MCF 10A (cell line): Measurements from ENCODE around the gene SH3D19. TPM values are rescaled to one million over a fixed set of nuclear protein-coding genes. Genes with fewer than 3 reads are reported as not detected.

Source experiments
- BruUV-seq: library from RNA; stranded (reverse); fragments of 400-500 nt; replicated peaks from 2 replicates; lab custom pipeline; 2021; lab: Mats Ljungman, UMichigan
- CTCF ChIA-PET: fragments of 300-600 bp; sonication (Branson Sonifier 250); formaldehyde crosslinking; extraction: SDS; loops from one replicate; lab custom pipeline; 2021; ENCODE audit warnings: antibody characterized with exemption, inconsistent platforms; lab: Yijun Ruan, JAX
- POLR2A ChIA-PET: fragments of 300-600, 350-650 bp; sonication (Branson Sonifier 250); formaldehyde crosslinking; extraction: SDS; loops from one replicate; lab custom pipeline; 2020; ENCODE audit warnings: antibody characterized with exemption, inconsistent platforms; lab: Yijun Ruan, JAX
- DNase-seq: peaks from one replicate; pipeline ENCODE4 v3.0.0-alpha.2; 2018; ENCODE audit not compliant: unreplicated experiment
- H3K27ac Mint-ChIP-seq: one replicate; pipeline ENCODE4 v1.8.0; 2022; ENCODE audit warnings: mild to moderate bottlenecking, low read depth, mixed read lengths; ENCODE audit not compliant: unreplicated experiment
- H3K27me3 Mint-ChIP-seq: one replicate; pipeline ENCODE4 v1.8.0; 2022; ENCODE audit warnings: mixed read lengths; ENCODE audit not compliant: insufficient read depth, unreplicated experiment
- H3K36me3 Mint-ChIP-seq: one replicate; pipeline ENCODE4 v1.8.0; 2022; ENCODE audit warnings: mild to moderate bottlenecking, moderate library complexity, mixed read lengths; ENCODE audit not compliant: insufficient read depth, unreplicated experiment
- H3K4me1 Mint-ChIP-seq: one replicate; pipeline ENCODE4 v1.8.0; 2022; ENCODE audit warnings: mixed read lengths; ENCODE audit not compliant: insufficient read depth, unreplicated experiment
- H3K4me3 Mint-ChIP-seq: one replicate; pipeline ENCODE4 v1.8.0; 2022; ENCODE audit warnings: mild to moderate bottlenecking, moderate library complexity, mixed read lengths; ENCODE audit not compliant: unreplicated experiment
- H3K9me3 Mint-ChIP-seq: one replicate; pipeline ENCODE4 v1.8.0; 2022; ENCODE audit warnings: mixed read lengths; ENCODE audit not compliant: unreplicated experiment
- intact Hi-C: fragments of 100-400 bp; cut with micrococcal nuclease; formaldehyde crosslinking; loops from 2 replicates; pipeline ENCODE4 v1.14.1; 2022
- total RNA-seq: library from RNA; stranded (reverse); gene quantifications from 2 replicates; pipeline ENCODE4 v1.2.3, GENCODE V29; 2022
- TF ChIP-seq, protein P1 (sequence below): fragments of 200-600 bp; IDR thresholded peaks from one replicate; pipeline ENCODE4 v1.8.0; 2022; ENCODE audit warnings: antibody characterized with exemption, mild to moderate bottlenecking; ENCODE audit not compliant: unreplicated experiment

Gene SH3D19
- total RNA-seq, 1 experiment from 2014 or later: 51.3 TPM

DNA sequence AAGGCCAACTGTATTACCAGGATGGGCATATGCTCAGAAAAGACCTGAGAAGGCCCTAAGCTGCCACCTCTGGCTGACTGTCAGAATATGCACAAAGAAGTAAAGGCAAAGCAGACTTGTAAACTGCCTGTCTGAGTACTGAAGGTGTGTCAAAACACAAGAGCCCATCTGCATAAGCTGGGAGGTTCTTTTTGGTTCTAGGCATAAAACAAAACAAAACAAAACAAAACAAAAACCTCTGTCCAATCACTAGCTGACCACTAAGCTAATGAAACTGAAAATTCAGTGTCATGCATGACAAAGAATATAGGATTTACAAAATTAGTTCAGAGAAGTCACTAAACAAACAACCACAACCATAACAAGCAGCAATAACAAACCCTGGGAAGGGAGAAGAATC is 20.6 kb downstream of the SH3D19 start:
- Mint-ChIP-seq H3K4me1 (peaks cover 9% of the 10 kb centered on the region), H3K36me3 (peaks cover 6% of the 10 kb centered on the region), H3K4me3 (no peak overlapping the region), H3K9me3 (no peaks in the 10 kb centered on the region), H3K27me3 (no peaks in the 10 kb centered on the region), H3K27ac (no peak overlapping the region)
- DNase-seq: peak; percentile 37
- intact Hi-C loops: no loop called here
- no TSS peak for BruUV-seq
- POLR2A ChIA-PET: interaction anchor here (0.6 to 3.1 kb wide), 7 partner anchors 10 to 138 kb away, joined by 3 to 29 read pairs (median 6); partner anchors contain the start of gene SH3D19
- CTCF ChIA-PET: interaction anchor here (0.6 to 2.3 kb wide), 13 partner anchors 10 to 298 kb away, joined by 3 to 12 read pairs (median 4); no protein-coding TSS in a partner anchor
- TF ChIP-seq, protein P1, sequence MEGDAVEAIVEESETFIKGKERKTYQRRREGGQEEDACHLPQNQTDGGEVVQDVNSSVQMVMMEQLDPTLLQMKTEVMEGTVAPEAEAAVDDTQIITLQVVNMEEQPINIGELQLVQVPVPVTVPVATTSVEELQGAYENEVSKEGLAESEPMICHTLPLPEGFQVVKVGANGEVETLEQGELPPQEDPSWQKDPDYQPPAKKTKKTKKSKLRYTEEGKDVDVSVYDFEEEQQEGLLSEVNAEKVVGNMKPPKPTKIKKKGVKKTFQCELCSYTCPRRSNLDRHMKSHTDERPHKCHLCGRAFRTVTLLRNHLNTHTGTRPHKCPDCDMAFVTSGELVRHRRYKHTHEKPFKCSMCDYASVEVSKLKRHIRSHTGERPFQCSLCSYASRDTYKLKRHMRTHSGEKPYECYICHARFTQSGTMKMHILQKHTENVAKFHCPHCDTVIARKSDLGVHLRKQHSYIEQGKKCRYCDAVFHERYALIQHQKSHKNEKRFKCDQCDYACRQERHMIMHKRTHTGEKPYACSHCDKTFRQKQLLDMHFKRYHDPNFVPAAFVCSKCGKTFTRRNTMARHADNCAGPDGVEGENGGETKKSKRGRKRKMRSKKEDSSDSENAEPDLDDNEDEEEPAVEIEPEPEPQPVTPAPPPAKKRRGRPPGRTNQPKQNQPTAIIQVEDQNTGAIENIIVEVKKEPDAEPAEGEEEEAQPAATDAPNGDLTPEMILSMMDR: no peak

DNA sequence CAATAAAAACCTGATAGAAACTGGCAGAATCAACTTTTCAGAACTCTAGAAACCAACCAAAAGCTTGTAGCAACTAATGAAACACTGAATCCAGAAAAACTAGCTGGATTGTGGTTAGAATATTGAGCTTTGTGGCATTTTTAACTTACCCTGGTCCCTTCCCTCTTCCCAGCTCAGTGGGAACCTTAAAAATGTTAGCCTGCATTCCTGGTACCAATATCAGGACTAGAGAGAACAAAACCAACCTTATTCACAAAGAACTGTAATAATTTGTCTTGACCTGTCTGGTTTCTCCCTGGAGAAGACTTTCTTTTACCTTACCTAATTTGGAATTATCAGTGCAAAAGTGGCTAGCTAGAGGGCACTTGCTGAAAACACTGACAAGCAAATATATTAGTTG is 21.2 kb downstream of the SH3D19 start:
- no peaks in the 10 kb centered on the region for H3K9me3 Mint-ChIP-seq
- peak overlapping the region; percentile 42 for H3K27ac Mint-ChIP-seq
- no TSS peak for BruUV-seq
- intact Hi-C loops: no loop called here
- peaks cover 9% of the 10 kb centered on the region for H3K4me1 Mint-ChIP-seq
- ChIA-PET POLR2A (interaction anchor here (0.6 to 3.1 kb wide), 6 partner anchors 10 to 138 kb away, joined by 3 to 29 read pairs (median 6); partner anchors contain the start of gene SH3D19), CTCF (interaction anchor here (0.6 to 2.3 kb wide), 11 partner anchors 10 to 298 kb away, joined by 3 to 12 read pairs (median 4); no protein-coding TSS in a partner anchor)
- H3K4me3 Mint-ChIP-seq: no peak overlapping the region
- H3K36me3 Mint-ChIP-seq: peaks cover 6% of the 10 kb centered on the region
- no peaks in the 10 kb centered on the region for H3K27me3 Mint-ChIP-seq
- TF ChIP-seq, protein P1: no peak
- DNase-seq: no peak

DNA sequence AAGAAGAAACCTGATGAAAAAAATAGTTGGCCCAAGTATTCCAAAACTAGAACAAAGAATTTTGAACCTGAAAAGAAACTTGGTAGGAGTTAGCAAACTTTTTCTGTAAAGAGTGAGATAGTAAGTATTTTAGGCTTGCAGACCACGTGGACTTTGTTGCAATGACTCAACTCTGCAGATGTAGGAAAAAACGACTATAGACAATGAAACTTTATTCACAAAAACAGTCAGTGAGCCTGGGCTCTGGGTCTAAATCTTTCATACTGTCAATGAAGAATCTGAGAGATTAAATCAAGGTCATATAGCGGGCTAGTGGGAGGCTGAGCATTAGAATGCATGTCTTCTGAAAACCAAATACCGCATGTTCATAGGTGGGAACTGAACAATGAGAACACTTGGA is 23.0 kb downstream of the SH3D19 start:
- ChIA-PET CTCF (interaction anchor here (1.0 kb wide), 1 partner anchor 55 kb away, joined by 3 read pairs; no protein-coding TSS in a partner anchor), POLR2A (interaction anchor here (3.1 kb wide), 1 partner anchor 24 kb away, joined by 29 read pairs; the partner anchor contains the start of gene SH3D19)
- intact Hi-C loops: no loop called here
- H3K4me1 Mint-ChIP-seq: peaks cover 15% of the 10 kb centered on the region
- H3K27ac Mint-ChIP-seq: no peak overlapping the region
- TF ChIP-seq, protein P1: no peak
- no TSS peak for BruUV-seq
- H3K4me3 Mint-ChIP-seq: no peak overlapping the region
- no peak for DNase-seq
- no peaks in the 10 kb centered on the region for H3K9me3 Mint-ChIP-seq
- H3K27me3 Mint-ChIP-seq: no peaks in the 10 kb centered on the region
- peaks cover 4% of the 10 kb centered on the region for H3K36me3 Mint-ChIP-seq

DNA sequence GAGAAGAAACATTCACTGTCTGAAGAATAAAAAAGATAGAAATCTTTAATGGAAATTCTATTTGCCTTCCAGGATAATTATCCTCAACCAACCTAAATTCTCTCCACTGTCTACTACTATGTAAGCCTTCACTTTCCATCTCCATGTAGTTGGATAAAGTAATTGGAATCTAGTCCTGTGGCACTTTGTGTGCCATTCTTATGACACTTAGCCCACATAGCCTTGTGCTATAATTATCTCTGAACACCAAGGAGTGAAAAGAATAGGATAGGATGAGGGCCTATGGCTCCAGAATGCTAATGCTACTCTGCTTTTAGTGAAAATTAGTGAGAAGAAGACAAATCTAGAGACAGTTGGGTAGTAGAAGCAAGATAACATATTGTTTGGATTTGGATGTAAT is 28.2 kb downstream of the SH3D19 start:
- Mint-ChIP-seq H3K27me3 (no peaks in the 10 kb centered on the region), H3K9me3 (no peaks in the 10 kb centered on the region), H3K27ac (no peak overlapping the region), H3K4me3 (no peak overlapping the region), H3K4me1 (peaks cover 21% of the 10 kb centered on the region), H3K36me3 (no peaks in the 10 kb centered on the region)
- intact Hi-C loops: no loop called here
- CTCF ChIA-PET: no interaction called here
- BruUV-seq: no TSS peak
- DNase-seq: no peak
- TF ChIP-seq, protein P1: no peak
- POLR2A ChIA-PET: interaction anchor here (0.8 kb wide), 2 partner anchors 11 to 28 kb away, joined by 3 to 5 read pairs; partner anchors contain the start of gene SH3D19
